Endothelial cell (in vitro differentiated cells): ENCODE data around the gene GPR183. TPM values are rescaled to one million over a fixed set of nuclear protein-coding genes. Genes with fewer than 3 reads are reported as not detected.

ENCODE experiments used
- DNase-seq: peaks from one replicate; pipeline ENCODE4 v3.0.0; 2021; ENCODE audit warnings: low spot score
- H3K27ac Mint-ChIP-seq: one replicate; pipeline ENCODE4 v1.8.0; 2021; ENCODE audit warnings: mixed read lengths, inconsistent platforms; ENCODE audit not compliant: unreplicated experiment
- H3K27me3 Mint-ChIP-seq: one replicate; pipeline ENCODE4 v1.8.0; 2021; ENCODE audit warnings: mild to moderate bottlenecking, moderate library complexity, mixed read lengths, inconsistent platforms; ENCODE audit not compliant: unreplicated experiment
- H3K36me3 Mint-ChIP-seq: one replicate; pipeline ENCODE4 v1.8.0; 2021; ENCODE audit warnings: mild to moderate bottlenecking, low read depth, mixed read lengths, inconsistent platforms; ENCODE audit not compliant: unreplicated experiment
- H3K4me1 Mint-ChIP-seq: one replicate; pipeline ENCODE4 v1.8.0; 2021; ENCODE audit warnings: mild to moderate bottlenecking, mixed read lengths, inconsistent platforms; ENCODE audit not compliant: unreplicated experiment
- H3K4me3 Mint-ChIP-seq: one replicate; pipeline ENCODE4 v1.8.0; 2021; ENCODE audit warnings: mild to moderate bottlenecking, mixed read lengths, inconsistent platforms; ENCODE audit not compliant: unreplicated experiment
- H3K9me3 Mint-ChIP-seq: one replicate; pipeline ENCODE4 v1.8.0; 2021; ENCODE audit warnings: mixed read lengths, inconsistent platforms; ENCODE audit not compliant: unreplicated experiment
- total RNA-seq: library from RNA; stranded (reverse); fragmentation: NEBNext Ultra II Directional; extraction: Animal tissue kit (Norgen Biotek cat#: 25700); gene quantifications from one replicate; pipeline ENCODE4 v1.2.1, GENCODE V29; 2021; ENCODE audit not compliant: unreplicated experiment
- TF ChIP-seq, protein P1 (sequence below): fragments of 200-600 bp; sonication (generic); IDR thresholded peaks from one replicate; pipeline ENCODE4 v1.5.0; 2021; ENCODE audit warnings: antibody characterized with exemption; ENCODE audit not compliant: unreplicated experiment

Gene GPR183
- total RNA-seq, 1 donor from 2014 or later: not detected

DNA sequence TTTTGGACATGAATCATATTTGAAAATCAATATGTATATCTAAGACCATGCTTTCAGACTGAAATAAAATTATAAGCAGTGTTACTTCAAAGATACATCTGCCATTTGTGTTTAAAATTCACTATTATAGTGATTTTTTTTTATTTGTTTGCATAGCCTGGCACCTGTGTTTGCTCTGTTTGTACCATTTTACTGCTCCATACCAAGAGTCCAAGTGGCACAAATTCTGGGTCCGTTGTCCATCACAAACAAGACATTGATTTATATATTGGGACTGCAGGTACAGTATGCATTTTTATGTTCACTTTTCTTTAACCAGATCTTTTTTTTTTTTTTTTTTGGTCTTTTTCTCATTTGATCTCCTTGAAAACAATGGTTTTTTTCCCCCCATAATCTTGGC, 6.7 kb upstream of the GPR183 start:
- TF ChIP-seq, protein P1, sequence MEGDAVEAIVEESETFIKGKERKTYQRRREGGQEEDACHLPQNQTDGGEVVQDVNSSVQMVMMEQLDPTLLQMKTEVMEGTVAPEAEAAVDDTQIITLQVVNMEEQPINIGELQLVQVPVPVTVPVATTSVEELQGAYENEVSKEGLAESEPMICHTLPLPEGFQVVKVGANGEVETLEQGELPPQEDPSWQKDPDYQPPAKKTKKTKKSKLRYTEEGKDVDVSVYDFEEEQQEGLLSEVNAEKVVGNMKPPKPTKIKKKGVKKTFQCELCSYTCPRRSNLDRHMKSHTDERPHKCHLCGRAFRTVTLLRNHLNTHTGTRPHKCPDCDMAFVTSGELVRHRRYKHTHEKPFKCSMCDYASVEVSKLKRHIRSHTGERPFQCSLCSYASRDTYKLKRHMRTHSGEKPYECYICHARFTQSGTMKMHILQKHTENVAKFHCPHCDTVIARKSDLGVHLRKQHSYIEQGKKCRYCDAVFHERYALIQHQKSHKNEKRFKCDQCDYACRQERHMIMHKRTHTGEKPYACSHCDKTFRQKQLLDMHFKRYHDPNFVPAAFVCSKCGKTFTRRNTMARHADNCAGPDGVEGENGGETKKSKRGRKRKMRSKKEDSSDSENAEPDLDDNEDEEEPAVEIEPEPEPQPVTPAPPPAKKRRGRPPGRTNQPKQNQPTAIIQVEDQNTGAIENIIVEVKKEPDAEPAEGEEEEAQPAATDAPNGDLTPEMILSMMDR: no peak
- DNase-seq: no peak
- no peak overlapping the region for H3K4me3 Mint-ChIP-seq
- H3K27ac Mint-ChIP-seq: peak overlapping the region; percentile 68
- no peaks in the 10 kb centered on the region for H3K9me3 Mint-ChIP-seq
- peaks cover 17% of the 10 kb centered on the region for H3K36me3 Mint-ChIP-seq
- peaks cover 3% of the 10 kb centered on the region for H3K27me3 Mint-ChIP-seq
- H3K4me1 Mint-ChIP-seq: peaks cover 20% of the 10 kb centered on the region

DNA sequence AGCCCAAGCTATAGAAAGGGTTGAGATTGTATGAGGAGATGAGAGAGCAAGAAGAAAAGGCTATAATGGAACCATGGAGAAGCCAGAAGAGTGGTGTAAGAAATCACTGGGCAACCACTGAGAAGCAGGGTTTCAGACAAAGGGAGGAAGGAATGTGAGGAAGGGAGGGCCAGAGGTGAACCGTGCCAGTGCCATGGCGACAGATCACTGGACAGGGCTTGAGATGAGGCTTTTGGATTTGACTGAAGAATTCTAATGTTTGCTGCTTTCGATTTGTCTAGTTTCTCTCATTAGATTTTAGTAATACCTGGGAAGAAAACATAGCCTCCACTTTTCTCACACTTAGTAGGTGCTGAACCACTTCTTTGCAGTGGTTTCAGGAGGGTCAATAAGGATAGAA, 6.3 kb upstream of the GPR183 start:
- Mint-ChIP-seq H3K4me3 (no peak overlapping the region), H3K36me3 (peaks cover 17% of the 10 kb centered on the region), H3K9me3 (no peaks in the 10 kb centered on the region), H3K27ac (peak overlapping the region; percentile 64), H3K27me3 (peaks cover 3% of the 10 kb centered on the region), H3K4me1 (peaks cover 20% of the 10 kb centered on the region)
- TF ChIP-seq, protein P1: no peak
- peak; percentile 15 for DNase-seq

DNA sequence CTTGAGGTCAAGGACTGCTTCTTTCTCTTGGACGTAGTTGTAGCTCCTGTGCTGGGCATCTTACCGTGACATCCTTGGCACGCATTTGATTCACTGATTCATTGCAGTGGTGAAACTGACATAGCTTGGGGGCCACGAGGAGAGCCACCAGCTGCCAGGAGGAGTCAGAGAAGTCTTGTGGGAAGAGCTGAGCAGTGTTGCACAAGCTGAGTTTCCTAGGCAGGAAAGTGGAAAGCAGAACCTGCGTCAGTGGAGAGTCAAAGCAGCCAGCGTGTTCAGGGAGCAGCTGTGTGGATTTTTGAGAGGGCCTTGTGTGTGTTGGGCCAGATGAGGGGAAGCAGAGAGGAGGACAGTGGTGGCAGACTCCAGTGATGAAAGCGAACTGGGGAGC, 5.3 kb upstream of the GPR183 start:
- Mint-ChIP-seq H3K36me3 (peaks cover 17% of the 10 kb centered on the region), H3K4me1 (peaks cover 20% of the 10 kb centered on the region), H3K4me3 (no peak overlapping the region), H3K27ac (peak overlapping the region; percentile 8), H3K9me3 (no peaks in the 10 kb centered on the region), H3K27me3 (peaks cover 3% of the 10 kb centered on the region)
- DNase-seq: no peak
- TF ChIP-seq, protein P1: no peak

DNA sequence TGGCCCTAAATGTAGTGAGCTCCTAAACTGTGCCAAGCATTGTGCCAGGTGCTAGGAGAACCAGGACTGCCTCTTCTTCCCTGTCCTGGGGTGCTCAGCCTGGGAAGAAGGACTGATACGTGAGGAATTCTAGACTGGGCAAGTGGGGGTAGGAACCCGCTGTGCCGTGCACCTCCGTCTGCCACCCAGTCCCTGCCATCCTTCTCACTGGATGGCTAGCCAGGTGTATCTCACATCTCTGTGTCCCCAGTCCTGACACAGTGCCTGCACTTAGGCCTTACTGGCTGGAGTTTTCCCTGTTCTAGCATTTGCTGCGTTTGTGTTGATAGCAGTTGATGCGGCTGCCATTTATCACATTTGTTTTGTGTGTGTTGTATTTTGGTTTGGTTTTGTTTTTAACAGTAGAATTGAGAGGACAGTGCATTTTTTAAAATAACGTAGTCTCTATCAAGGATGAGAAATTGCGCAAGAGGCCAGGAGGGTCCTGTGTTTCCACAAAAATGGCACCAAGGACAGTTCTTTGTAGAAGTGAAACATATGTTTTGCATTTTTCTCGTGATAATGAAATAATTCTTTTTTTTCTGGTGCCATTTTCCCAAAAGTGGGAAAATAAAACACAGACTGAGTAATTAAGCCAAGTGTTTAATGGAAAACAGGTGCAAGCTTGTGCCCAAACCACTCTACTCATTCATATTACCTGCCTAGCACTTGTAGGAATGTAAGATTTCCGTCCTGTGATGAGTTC, 4.7 kb upstream of the GPR183 start:
- TF ChIP-seq, protein P1: no peak
- Mint-ChIP-seq H3K4me3 (no peak overlapping the region), H3K27me3 (peaks cover 3% of the 10 kb centered on the region), H3K36me3 (peaks cover 12% of the 10 kb centered on the region), H3K9me3 (no peaks in the 10 kb centered on the region), H3K4me1 (peaks cover 20% of the 10 kb centered on the region), H3K27ac (no peak overlapping the region)
- DNase-seq: no peak

DNA sequence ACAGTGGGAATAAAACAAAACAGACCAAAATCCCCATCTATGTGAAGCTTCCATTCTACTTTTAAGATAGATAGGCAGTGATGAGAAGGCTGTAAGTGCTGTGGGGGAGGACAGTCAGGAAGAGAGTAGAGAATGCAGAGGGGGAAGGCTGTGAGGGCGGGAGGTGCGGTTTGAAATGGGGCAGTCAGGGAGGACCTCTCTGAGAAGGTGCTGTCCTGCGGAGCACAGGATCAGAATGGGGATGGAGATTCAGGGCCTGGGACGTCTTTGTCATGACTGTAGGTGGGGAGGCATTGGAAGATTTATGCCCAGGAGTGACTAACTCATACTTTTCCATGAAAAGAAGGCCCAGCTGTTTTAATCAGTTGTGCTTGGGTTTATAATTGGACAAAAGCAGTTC, 3.9 kb upstream of the GPR183 start:
- H3K27ac Mint-ChIP-seq: no peak overlapping the region
- DNase-seq: no peak

More for the DNA sequence above, 3.9 kb upstream of the GPR183 start:
- no peak overlapping the region for H3K4me3 Mint-ChIP-seq
- H3K27me3 Mint-ChIP-seq: peaks cover 2% of the 10 kb centered on the region
- H3K9me3 Mint-ChIP-seq: no peaks in the 10 kb centered on the region
- peaks cover 20% of the 10 kb centered on the region for H3K4me1 Mint-ChIP-seq
- TF ChIP-seq, protein P1: no peak
- H3K36me3 Mint-ChIP-seq: peaks cover 7% of the 10 kb centered on the region
